OCI-M2 (cell line): ENCODE measurements around the gene SNAPC2.
"Not testable (repeated sequence)": the region's sequence is repeated elsewhere in the genome, so short reads cannot be mapped to it uniquely, and the experiment has no call there.

ENCODE experiments used
- DNase-seq: peaks from one replicate; lab custom pipeline; 2025; ENCODE audit not compliant: unreplicated experiment; lab: John Stamatoyannopoulos, UW

Gene SNAPC2

GRCh38 chr19:7932930-7933300 is 12.8 kb downstream of the SNAPC2 start:
- no peak for DNase-seq

- no peak for DNase-seq
Observed at GRCh38 chr19:7933411-7933810, 13.3 kb downstream of the SNAPC2 start.

GRCh38 chr19:7933828-7934725 is 13.9 kb downstream of the SNAPC2 start:
- DNase-seq = no peak

GRCh38 chr19:7934766-7935165 is 14.6 kb downstream of the SNAPC2 start:
- no peak for DNase-seq

GRCh38 chr19:7940841-7941240 is 20.7 kb downstream of the SNAPC2 start:
- no peak for DNase-seq

- no peak for DNase-seq
Observed at GRCh38 chr19:7941895-7942596, 21.9 kb downstream of the SNAPC2 start.

GRCh38 chr19:7942981-7943443 is 22.9 kb downstream of the SNAPC2 start:
- DNase-seq = no peak

GRCh38 chr19:7943444-7944176 is 23.5 kb downstream of the SNAPC2 start, which contains the start of gene TIMM44:
Gene TIMM44, minus strand, starts transcription at chr19:7943666. Its CDS starts 15 bp downstream, at chr19:7943651.
- peak; percentile 91 for DNase-seq

- DNase-seq = peak; percentile 67
Observed at GRCh38 chr19:7944177-7944761, 24.1 kb downstream of the SNAPC2 start.

GRCh38 chr19:7947939-7948338 is 27.8 kb downstream of the SNAPC2 start:
- no peak for DNase-seq

GRCh38 chr19:7953060-7953459 is 32.9 kb downstream of the SNAPC2 start:
- no peak for DNase-seq

GRCh38 chr19:7953576-7953975 is 33.4 kb downstream of the SNAPC2 start:
- DNase-seq = no peak

GRCh38 chr19:7955696-7956095 is 35.6 kb downstream of the SNAPC2 start:
- DNase-seq = no peak

GRCh38 chr19:7959211-7959610 is 39.1 kb downstream of the SNAPC2 start:
- DNase-seq = no peak

GRCh38 chr19:7961082-7961481 is 40.9 kb downstream of the SNAPC2 start:
- DNase-seq = not testable (repeated sequence)

GRCh38 chr19:7961920-7962626 is 41.9 kb downstream of the SNAPC2 start:
- DNase-seq = no peak

GRCh38 chr19:7962644-7963268 is 42.6 kb downstream of the SNAPC2 start:
- no peak for DNase-seq

GRCh38 chr19:7963566-7963965 is 43.4 kb downstream of the SNAPC2 start:
- no peak for DNase-seq

- no peak for DNase-seq
Observed at GRCh38 chr19:7965259-7965841, 45.2 kb downstream of the SNAPC2 start.
